Cerebellar nuclear complex (tissue), 1 donor: ENCODE results near the gene MICA.
A peak's percentile ranks its signal among the peaks of the same experiment; 100 is the strongest.

Experiments used
- DNase-seq, 2 experiments: peaks; one replicate each; lab custom pipeline; 2025; lab: John Stamatoyannopoulos, UW

The MICA gene

DNA sequence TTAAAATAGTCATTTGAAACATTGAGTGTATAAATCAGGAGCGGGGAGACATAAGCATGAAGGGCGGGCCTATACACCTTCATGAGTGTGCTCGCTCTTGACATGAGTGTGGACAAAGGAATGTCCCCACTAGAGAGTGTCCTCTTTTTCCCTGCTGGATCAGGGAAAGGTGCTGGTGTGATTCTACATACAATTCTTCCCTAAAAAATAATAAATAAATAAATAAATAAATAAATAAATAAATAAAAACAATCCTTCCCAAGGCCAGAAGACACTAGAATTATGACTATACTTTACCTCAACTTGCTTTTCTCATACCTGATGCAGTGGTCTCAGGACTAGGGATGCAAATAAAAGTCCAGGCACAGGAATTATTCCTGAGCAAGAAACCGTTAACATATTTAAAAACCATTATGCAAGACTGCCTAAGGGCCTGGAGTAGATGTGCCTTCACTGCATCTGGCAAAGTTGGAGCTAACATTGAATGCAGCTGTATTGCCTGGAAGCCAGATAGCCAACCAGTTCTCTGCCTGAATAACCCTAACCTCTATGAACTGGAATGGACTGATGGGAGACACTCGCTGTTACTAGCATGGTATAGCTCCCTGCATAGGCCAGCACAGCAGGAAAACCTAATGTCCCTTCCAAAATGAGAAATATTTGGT, 57.1 kb downstream of the MICA start:
- DNase-seq: no peak

DNA sequence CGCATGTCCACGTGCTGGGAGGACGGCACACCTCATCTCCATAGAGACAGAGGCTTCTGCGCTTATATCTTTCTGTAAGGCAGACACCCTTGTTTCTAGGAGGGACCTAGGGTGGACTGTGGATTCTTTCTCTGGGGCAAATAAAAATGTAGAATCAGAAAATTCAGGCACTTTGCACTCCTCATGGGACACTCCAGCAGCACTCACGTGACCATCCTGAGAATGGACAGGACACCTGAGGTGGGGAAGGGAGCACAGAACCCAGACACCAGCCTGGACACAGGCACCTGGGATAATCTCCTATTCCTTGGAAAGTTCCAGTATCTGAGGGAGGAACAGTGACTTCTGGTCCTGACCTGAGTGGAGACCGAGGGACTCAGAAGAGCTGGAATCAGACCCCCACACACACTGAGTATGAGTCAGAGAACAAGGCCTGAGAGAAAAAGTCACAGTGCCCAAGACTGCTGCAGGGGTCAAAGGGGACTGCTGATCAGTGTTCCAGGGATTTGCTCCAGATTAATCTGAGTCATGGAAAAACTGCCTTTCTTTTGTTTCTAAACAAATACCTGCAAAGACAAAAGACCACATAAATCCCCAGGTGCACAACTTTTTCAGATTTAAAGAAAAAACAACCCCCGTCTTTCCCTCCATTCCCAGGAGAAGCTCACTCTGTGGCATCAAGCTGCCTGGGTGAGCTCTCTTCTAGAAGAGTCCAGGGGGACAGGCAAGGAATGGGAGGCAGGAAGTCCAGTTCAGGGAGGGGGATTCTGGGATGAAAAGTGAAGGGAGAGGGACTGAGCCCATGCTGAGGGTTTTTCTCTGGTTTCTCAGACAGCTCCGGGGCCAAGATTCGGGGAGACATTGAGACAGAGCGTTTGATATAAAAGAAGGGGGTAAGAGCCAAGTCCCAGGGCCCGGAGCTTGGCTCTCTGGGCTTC, 58.9 kb downstream of the MICA start:
- no peak for DNase-seq

DNA sequence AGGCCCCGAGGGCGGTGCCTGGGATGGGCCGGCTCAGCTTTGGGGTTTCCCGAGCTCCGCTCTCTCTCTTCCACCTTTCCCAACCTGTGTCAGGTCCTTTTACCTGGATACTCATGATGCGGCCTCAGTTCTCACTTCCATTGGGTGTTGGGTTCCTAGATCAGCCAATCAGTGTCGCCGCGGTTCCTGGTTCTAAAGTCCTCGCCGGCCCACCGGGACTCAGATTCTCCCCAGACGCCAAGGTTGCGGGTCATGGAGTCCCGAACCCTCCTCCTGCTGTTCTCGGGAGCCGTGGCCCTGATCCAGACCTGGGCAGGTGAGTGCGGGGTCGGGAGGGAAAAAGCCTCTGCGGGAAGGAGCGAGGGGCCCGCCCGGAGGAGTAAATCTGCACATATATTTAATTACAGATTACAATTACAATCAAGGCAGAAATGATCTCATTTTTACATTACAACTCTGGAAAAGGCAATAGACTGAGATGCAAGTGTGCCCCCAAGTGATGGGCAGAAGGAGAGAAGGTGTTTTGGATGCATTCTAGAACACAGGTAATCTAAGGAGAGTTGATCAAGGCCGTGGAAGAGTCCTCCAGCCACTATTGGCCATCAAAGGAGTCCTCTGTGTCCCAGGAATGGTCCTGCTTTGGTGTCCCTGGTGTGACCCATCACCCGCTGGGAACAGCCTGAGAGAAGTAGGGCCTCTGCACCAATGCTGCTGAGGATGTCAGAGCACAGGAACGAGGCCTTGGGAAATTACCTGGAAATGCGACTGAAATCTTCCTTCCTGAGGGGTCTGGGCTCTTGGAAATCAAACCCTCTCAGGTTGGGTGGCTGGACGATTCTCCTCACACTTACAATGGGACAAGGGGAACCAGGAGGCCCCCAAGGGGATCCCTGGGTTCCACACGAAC, 59.8 kb downstream of the MICA start:
- peak in 1 of 2 experiments; percentile 46 for DNase-seq

DNA sequence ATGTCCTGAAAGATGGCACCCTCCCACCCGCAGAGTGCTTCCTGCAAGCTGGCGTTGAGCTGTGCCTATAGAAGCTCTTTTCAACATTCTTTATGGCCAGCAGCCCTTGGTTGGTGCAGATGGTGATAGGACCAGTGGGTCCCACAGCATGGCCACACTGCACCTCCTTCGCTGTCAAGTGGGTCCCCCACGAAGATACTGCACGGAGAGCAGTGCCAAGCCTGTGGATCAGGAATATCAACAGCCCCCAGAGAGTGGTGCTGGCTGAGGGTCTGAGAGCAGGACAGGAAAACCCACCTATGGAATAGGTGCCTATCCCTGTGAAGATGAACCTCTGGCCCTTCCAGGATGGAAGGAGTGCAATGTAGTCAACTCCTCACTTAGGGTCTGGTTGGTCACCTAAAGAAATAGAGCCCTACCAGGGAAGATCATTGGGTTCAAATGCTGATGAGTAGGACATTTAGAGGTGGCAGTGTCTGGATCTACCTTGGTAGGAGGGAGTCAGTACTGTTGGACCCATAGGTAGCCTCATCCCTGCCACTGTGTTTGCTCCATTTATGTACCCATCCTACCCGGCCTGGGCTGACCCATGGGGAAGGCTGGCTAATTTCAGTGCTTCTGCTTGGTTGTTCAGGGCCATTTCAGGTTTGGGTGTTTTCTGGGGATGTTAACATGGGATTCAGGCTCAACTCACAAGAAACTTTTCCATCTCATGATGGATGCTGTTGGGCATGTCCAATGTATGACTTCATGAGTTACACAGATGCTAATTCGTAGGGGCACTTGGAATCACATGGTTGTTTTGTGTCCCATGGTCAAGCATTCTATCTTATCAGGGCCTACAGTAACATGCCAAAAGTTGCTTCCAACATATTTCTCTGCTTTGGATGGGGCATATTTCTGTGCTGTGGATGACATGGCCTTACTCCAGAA, 61.1 kb downstream of the MICA start:
- DNase-seq: no peak
